ENCODE results near the gene EDC4.
A peak's percentile ranks its signal among the peaks of the same experiment; 100 is the strongest.
"Not testable (repeated sequence)": the region's sequence is repeated elsewhere in the genome, so short reads cannot be mapped to it uniquely, and the experiment has no call there.

Gene EDC4

GRCh38 chr16:67872631-67873434 lies at the start of gene EDC4:
Gene EDC4, plus strand, starts transcription at chr16:67873052. Its CDS starts 210 bp downstream, at chr16:67873262.
- DNase-seq: peak; percentile 90

GRCh38 chr16:67825119-67825518 lies 47.7 kb upstream of the EDC4 start:
- no peak for DNase-seq

- DNase-seq: no peak
These were observed 46.9 kb upstream of the EDC4 start for GRCh38 chr16:67825906-67826305.

GRCh38 chr16:67828651-67829050 lies 44.2 kb upstream of the EDC4 start:
- no peak for DNase-seq

GRCh38 chr16:67833030-67833414 lies 39.8 kb upstream of the EDC4 start:
- no peak for DNase-seq

- peak; percentile 95 for DNase-seq
These were observed 39.2 kb upstream of the EDC4 start for GRCh38 chr16:67833415-67834241.

GRCh38 chr16:67834242-67834614 lies 38.6 kb upstream of the EDC4 start:
- DNase-seq: no peak

GRCh38 chr16:67837190-67837589 lies 35.7 kb upstream of the EDC4 start:
- DNase-seq: not testable (repeated sequence)

- no peak for DNase-seq
These were observed 35.0 kb upstream of the EDC4 start for GRCh38 chr16:67837811-67838210.

- no peak for DNase-seq
These were observed 31.5 kb upstream of the EDC4 start for GRCh38 chr16:67841198-67841815.

- peak; percentile 100 for DNase-seq
These were observed 30.9 kb upstream of the EDC4 start, which contains the start of gene THAP11 for GRCh38 chr16:67841816-67842508. Gene THAP11, plus strand, starts transcription at chr16:67842320. Its CDS starts 235 bp downstream, at chr16:67842555.

- peak; percentile 87 for DNase-seq
These were observed 30.1 kb upstream of the EDC4 start for GRCh38 chr16:67842509-67843342.

- no peak for DNase-seq
These were observed 29.5 kb upstream of the EDC4 start for GRCh38 chr16:67843343-67843765.

GRCh38 chr16:67844497-67844896 lies 28.4 kb upstream of the EDC4 start:
- no peak for DNase-seq

- DNase-seq: no peak
These were observed 27.4 kb upstream of the EDC4 start for GRCh38 chr16:67845291-67846062.

GRCh38 chr16:67846063-67846319 lies 26.9 kb upstream of the EDC4 start:
- no peak for DNase-seq

GRCh38 chr16:67846320-67847063 lies 26.4 kb upstream of the EDC4 start, which contains the start of gene NUTF2:
Gene NUTF2, plus strand, starts transcription at chr16:67846933. Its CDS starts 18,198 bp downstream, at chr16:67865131.
- DNase-seq: peak; percentile 99

GRCh38 chr16:67847064-67847861 lies 25.6 kb upstream of the EDC4 start, which contains the start of gene CENPT:
Gene CENPT, minus strand, starts transcription at chr16:67847693. Its CDS starts 13,834 bp downstream, at chr16:67833859.
- DNase-seq: peak; percentile 66

GRCh38 chr16:67848118-67848517 lies 24.7 kb upstream of the EDC4 start:
- DNase-seq: no peak

Data from retina (tissue), 1 donor.